Left hindlimb (tissue), 1 donor: Measurements from ENCODE around the gene RHAG.

Experiments used
- DNase-seq: peaks from one replicate; pipeline ENCODE4 v3.0.0-alpha.2; 2018

The RHAG gene

GRCh38 chr6:49558238-49558637 is 78.4 kb downstream of the RHAG start:
- DNase-seq, result no peak

- DNase-seq, result no peak
These were observed 79.5 kb downstream of the RHAG start for GRCh38 chr6:49557177-49557576.

- no peak for DNase-seq
These were observed 80.2 kb downstream of the RHAG start for GRCh38 chr6:49556429-49556837.

- DNase-seq, result no peak
These were observed 80.7 kb downstream of the RHAG start for GRCh38 chr6:49555951-49556350.
